Measurements from ENCODE around the gene STRA6. TPM values are rescaled to one million over a fixed set of nuclear protein-coding genes. Genes with fewer than 3 reads are reported as not detected.

STRA6 gene
- total RNA-seq, 6 experiments from 2014 or later, result 0.12 TPM; not detected in 5

DNA sequence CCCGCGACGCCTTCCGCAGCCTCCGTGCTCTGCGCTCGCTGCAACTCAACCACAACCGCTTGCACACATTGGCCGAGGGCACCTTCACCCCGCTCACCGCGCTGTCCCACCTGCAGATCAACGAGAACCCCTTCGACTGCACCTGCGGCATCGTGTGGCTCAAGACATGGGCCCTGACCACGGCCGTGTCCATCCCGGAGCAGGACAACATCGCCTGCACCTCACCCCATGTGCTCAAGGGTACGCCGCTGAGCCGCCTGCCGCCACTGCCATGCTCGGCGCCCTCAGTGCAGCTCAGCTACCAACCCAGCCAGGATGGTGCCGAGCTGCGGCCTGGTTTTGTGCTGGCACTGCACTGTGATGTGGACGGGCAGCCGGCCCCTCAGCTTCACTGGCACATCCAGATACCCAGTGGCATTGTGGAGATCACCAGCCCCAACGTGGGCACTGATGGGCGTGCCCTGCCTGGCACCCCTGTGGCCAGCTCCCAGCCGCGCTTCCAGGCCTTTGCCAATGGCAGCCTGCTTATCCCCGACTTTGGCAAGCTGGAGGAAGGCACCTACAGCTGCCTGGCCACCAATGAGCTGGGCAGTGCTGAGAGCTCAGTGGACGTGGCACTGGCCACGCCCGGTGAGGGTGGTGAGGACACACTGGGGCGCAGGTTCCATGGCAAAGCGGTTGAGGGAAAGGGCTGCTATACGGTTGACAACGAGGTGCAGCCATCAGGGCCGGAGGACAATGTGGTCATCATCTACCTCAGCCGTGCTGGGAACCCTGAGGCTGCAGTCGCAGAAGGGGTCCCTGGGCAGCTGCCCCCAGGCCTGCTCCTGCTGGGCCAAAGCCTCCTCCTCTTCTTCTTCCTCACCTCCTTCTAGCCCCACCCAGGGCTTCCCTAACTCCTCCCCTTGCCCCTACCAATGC lies 27.1 kb downstream of the STRA6 start:
- Histone ChIP-seq H3K36me3 (no peaks in the 10 kb centered on the region), H3K27ac (no peak overlapping the region), H3K4me3 (no peak overlapping the region), H3K9me3 (no peaks in the 10 kb centered on the region), H3K27me3 (no peaks in the 10 kb centered on the region), H3K4me1 (no peaks in the 10 kb centered on the region)
- ATAC-seq, result no peak
- 88% methylated on average over 11 of the region's 45 CpGs for WGBS (ENCODE audit: insufficient coverage, low coverage, low lambda C conversion rate, missing lambda C conversion rate)
- intact Hi-C loops (cut with DNase I), result no loop called here
- TF ChIP-seq, protein P1, sequence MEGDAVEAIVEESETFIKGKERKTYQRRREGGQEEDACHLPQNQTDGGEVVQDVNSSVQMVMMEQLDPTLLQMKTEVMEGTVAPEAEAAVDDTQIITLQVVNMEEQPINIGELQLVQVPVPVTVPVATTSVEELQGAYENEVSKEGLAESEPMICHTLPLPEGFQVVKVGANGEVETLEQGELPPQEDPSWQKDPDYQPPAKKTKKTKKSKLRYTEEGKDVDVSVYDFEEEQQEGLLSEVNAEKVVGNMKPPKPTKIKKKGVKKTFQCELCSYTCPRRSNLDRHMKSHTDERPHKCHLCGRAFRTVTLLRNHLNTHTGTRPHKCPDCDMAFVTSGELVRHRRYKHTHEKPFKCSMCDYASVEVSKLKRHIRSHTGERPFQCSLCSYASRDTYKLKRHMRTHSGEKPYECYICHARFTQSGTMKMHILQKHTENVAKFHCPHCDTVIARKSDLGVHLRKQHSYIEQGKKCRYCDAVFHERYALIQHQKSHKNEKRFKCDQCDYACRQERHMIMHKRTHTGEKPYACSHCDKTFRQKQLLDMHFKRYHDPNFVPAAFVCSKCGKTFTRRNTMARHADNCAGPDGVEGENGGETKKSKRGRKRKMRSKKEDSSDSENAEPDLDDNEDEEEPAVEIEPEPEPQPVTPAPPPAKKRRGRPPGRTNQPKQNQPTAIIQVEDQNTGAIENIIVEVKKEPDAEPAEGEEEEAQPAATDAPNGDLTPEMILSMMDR (IDR thresholded peaks at IDR 0.05), result no peak
- no peak for TF ChIP-seq POLR2A (IDR thresholded peaks at IDR 0.05)
- peak in 1 of 3 donors; percentile 35 for DNase-seq

GRCh38 chr15:74174958-74175253 lies 27.7 kb downstream of the STRA6 start:
- Histone ChIP-seq H3K27ac (no peak overlapping the region), H3K4me1 (no peaks in the 10 kb centered on the region), H3K9me3 (no peaks in the 10 kb centered on the region), H3K36me3 (no peaks in the 10 kb centered on the region), H3K4me3 (no peak overlapping the region), H3K27me3 (no peaks in the 10 kb centered on the region)
- intact Hi-C loops (cut with DNase I), result no loop called here
- no peak for DNase-seq
- WGBS (ENCODE audit: insufficient coverage, low coverage, low lambda C conversion rate, missing lambda C conversion rate), result no CpG with 5 or more reads among the region's 14 CpGs
- no peak for ATAC-seq
- TF ChIP-seq POLR2A (IDR thresholded peaks at IDR 0.05), result no peak
- TF ChIP-seq, protein P1 (IDR thresholded peaks at IDR 0.05), result no peak

DNA sequence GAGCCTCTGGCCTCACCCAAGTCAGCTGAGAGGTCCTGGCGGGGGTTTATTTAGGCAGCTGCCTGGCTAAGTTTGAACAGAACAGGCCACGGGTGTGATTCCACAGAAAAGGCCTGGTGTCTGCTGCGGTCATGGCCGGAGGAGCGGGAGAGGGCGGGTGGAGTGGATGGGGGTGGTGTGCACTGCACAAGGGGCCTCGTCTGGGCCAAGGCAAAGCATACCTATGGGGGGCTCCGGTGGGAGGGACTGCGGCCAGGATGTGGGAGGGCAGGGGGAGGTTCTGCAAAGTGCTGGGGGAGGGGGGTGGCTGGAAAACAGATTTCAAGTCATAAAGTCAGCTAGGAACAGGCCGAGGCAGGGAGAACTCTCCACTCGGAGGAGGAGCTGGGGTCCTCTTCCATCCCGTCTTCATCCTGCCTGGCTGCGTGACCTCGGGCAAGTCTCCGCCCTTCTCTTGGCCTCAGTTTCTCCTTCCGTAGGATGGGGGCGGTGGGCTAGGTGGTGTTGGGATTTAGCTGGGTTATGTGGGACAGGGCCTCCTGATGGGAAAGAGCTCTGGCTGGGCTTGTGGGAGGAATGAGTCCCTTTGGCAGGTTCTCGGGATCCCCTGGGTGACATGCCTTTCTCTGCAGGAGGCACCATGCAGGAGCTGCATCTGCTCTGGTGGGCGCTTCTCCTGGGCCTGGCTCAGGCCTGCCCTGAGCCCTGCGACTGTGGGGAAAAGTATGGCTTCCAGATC lies 28.2 kb downstream of the STRA6 start:
- DNase-seq, result peak in 1 of 3 donors; percentile 46
- no peak for ATAC-seq
- no peaks in the 10 kb centered on the region for H3K9me3 ChIP-seq
- H3K27me3 ChIP-seq, result no peaks in the 10 kb centered on the region
- TF ChIP-seq POLR2A (IDR thresholded peaks at IDR 0.05), result no peak
- TF ChIP-seq, protein P1 (IDR thresholded peaks at IDR 0.05), result no peak
- H3K4me3 ChIP-seq, result no peak overlapping the region
- peak overlapping the region in 1 of 3 donors; percentile 15 for H3K27ac ChIP-seq
- 59% methylated on average over 10 of the region's 20 CpGs for WGBS (ENCODE audit: insufficient coverage, low coverage, low lambda C conversion rate, missing lambda C conversion rate)
- intact Hi-C loops (cut with DNase I), result no loop called here
- no peaks in the 10 kb centered on the region for H3K36me3 ChIP-seq
- no peaks in the 10 kb centered on the region for H3K4me1 ChIP-seq

- Histone ChIP-seq H3K4me1 (no peaks in the 10 kb centered on the region), H3K9me3 (no peaks in the 10 kb centered on the region), H3K27ac (peak within 1 kb of the TSS in 2 of 3 donors; percentile 15 to 37), H3K4me3 (peak within 1 kb of the TSS in 2 of 3 donors; percentile 4), H3K27me3 (no peaks in the 10 kb centered on the region), H3K36me3 (no peaks in the 10 kb centered on the region)
- 41% methylated on average over 5 of the region's 20 CpGs for WGBS (ENCODE audit: insufficient coverage, low coverage, low lambda C conversion rate, missing lambda C conversion rate)
- DNase-seq (peak in 1 of 3 donors; percentile 42), ATAC-seq (no peak)
- intact Hi-C loops (cut with DNase I), result no loop called here
- no peak for TF ChIP-seq POLR2A (IDR thresholded peaks at IDR 0.05)
- TF ChIP-seq, protein P1 (IDR thresholded peaks at IDR 0.05), result no peak
Observed at GRCh38 chr15:74173380-74174218, 29.0 kb downstream of the STRA6 start, which contains the start of gene ISLR. TSS of gene ISLR (plus strand) at chr15:74173710. CDS start at chr15:74174859, 1,149 bp downstream.
